DND-41 (cell line): ENCODE results near the gene KISS1.

Experiments used
- CTCF ChIP-seq: IDR thresholded peaks from 2 replicates; pipeline ENCODE4 v1.5.1; 2012; ENCODE audit warnings: borderline replicate concordance, low read length, moderate library complexity, mild to moderate bottlenecking; ENCODE audit not compliant: poor library complexity, severe bottlenecking; ENCODE audit errors: extremely low read depth
- EZH2 ChIP-seq: IDR thresholded peaks from 3 replicates; pipeline ENCODE4 v1.6.1; 2012; ENCODE audit warnings: borderline replicate concordance, low read depth, mild to moderate bottlenecking, moderate library complexity, low read length, inconsistent platforms; ENCODE audit not compliant: severe bottlenecking

GRCh38 chr1:204207136-204207616, 10.9 kb upstream of the KISS1 start:
- TF ChIP-seq EZH2: no peak
- peak; percentile 91 for TF ChIP-seq CTCF
